HG02759 (cell line): ENCODE data around the gene CCDC175.

ENCODE experiments used
- ATAC-seq: cut with Tn5 transposase; IDR thresholded peaks from one replicate; pipeline ENCODE4 v1.9.1; 2021; ENCODE audit warnings: mild to moderate bottlenecking, moderate library complexity; ENCODE audit not compliant: unreplicated experiment

Gene CCDC175

DNA sequence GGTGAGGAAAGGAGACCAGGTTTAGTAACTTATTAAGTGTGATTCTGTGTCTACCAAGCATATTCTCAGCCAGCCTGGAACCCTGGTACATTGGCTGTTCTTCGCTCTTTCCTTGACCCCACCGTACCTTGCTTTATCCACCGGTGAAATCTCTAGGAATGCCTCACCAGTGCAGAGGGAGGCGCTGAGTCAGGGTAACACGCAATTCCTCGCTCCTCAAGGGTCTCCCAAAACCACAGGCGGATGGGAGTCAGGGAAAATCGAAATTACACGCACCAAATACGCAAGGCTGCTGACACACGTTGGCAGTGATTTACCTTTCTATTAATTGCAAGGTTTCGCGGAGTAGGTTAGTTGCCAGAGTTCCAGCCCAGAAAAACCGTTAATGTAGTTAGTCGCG, 93.2 kb downstream of the CCDC175 start:
- no peak for ATAC-seq

DNA sequence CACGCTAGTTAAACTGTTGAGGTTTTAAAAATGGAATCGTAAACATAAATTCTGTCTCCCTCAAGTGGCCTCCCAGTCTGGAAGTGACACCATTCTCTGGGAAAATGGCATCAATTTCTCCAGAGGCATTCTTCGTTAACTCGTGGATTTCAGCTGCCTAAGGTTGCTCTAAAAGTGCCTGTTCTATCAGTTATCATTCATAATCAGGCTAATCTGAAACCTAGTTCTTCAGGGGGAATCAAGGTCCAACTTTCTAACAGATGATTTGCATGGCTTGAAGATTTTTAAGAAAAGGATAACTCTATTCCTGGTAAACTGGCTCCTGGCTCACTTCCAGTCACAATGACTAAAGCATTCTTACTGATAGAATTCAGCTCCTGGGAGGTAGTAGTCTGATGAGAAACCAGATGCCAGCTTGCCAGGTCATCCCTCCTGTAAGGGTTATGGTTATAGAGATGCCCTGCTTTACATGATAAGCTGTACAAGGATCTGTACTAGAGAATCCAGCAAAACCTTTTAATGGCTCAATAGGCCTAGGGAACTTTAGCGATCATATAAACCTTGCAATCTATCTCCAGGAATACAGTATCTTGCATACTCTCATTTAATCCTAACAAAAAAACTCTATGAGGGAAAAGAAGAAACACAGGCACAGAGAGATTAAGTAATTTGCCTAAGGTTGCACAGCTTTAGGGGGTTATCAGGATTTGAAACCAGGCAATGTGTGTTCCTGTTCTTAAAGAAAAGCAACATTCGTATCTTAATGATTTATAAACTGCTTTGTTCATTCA, 93.9 kb downstream of the CCDC175 start:
- ATAC-seq, result no peak

GRCh38 chr14:59481871-59482540, 94.6 kb downstream of the CCDC175 start:
- no peak for ATAC-seq

DNA sequence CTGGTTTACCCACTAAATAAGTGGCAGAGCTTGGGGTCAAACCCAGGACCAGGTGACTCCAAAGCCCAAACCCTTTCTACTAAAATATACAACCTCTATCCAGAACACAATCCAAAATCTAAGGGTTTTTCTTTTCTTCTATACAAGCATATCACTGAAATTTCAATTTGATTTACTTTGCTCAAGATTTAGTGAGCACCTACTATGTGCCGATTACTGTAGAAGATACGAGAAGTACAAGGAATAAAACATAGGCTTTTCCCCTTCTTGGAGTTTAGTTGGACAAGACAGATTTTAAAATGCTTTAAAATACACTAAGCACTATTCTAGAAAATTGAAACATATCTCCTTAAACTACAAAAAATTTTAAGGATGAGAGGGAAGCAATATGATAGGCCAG, 95.2 kb downstream of the CCDC175 start:
- ATAC-seq, result no peak

DNA sequence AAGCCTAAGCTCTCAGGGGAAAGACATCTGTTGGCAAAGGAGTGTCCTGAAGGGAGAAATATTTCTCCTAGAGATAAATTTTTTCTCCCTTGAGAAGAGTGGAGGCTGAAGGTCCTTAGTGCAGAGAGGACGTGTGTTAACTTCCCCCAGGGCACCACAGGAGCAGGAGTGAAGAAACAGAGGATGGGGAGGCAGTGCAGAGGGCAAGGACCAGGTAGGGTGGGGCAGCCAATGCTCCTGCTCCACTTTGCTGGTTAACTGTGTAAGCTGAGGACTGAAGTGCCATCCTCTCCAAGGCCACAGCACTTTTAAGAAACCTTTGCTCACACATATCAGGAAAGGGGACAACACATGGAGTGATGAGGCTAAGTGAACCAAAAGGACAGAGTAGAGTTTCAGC, 96.4 kb downstream of the CCDC175 start:
- no peak for ATAC-seq

DNA sequence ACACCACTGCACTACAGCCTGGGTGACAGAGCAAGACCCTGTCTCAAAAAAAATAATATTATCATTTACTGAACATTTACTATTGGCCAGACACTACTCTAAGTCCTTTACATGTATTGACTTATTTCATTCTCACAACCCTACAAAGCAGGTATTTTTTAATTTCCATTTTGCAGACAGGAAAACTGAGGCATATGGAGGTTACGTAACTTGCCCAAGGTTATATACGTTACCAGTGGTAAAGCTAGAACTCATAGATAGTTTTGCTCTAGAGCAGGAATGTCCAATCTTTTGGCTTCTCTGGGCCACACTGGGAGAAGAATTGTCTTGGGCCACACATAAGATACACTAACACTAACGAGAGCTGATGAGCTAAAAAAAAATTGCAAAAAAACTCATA, 98.1 kb downstream of the CCDC175 start:
- no peak for ATAC-seq

GRCh38 chr14:59475709-59476108, 100.9 kb downstream of the CCDC175 start:
- no peak for ATAC-seq

- ATAC-seq, result no peak
Observed at GRCh38 chr14:59474172-59474571, 102.4 kb downstream of the CCDC175 start.

DNA sequence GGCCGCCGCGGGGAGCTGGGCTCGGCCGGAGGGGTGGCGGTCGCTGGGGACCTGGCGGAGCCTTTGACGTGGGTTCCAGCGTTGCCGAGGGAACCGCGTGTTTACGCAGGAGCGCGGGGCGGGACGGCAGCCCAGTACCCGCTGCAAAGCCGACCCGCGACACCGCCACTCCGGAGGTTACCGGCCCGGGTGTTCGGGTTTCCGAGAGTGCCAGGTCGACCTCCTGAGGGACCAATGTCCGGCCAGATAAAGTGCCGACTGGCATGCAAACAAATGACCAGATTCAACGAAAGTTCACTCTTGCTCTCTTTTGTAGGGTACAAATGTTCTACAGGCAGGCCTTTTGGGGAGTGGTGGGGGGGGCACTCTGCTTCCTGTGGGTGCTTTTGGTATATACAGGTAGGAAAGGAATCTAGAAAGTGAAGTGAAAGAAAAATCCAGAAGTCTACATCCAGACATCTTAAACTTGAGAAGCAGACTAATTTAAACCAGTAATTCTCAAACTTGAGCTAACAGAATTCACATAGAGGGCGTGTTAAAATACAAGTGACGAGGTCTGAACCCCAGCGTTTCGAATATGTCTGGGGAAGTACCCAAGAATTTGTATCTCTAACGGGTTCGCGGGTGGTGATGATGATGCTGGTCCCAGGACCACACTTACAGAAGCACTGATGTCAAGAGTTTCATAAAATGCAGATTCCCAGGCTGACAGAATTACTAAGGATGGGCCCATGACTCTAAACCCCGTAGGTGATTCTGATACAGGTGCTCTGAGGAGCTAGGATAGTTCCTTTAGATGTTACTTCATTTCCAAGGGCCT, 111.1 kb downstream of the CCDC175 start, which contains the start of gene GPR135:
GPR135 (minus strand) TSS at position 65 of the 820 bp plus-strand sequence. CDS start 154 bp downstream, outside the sequence.
- ATAC-seq, result peak; percentile 36

DNA sequence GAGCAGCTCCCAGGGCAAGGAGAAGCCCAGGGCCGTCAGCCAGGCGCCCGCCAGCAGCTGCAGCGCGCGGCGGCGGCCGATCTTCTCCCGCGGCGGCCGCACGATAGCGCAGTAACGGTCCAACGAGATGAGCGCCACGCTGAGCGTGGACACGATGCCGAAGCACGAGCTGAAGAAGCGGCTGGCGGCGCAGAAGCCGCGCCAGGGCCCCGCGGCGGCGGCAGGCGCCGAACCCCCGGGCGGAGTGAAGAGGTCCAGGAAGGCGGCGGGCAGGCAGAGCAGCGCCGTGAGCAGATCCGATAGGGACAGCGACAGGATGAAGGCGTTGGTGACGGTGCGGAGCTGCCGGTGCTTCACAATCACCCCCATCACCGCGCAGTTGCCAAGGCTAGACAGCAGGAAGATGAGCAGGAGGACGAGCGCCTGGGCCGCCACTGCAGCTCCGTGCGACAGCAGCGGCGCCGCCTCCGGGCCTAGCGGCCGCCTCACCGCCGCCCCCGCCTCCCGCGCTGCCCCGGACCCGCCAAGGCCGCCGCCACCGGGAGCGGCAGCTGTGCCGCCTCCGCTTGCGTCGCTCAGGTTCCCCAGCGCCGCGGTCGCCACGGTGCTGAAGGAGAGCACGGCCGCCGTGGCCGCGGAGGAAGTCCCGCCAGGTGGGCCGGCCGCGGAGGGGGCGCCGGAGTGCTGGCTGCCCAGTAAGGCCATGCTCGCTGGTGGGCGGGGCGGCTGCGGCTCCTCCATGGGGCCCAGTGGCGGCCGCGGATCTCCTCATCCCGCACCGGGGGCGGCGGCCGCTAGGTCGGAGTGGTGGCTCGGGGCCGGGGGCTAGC, 111.9 kb downstream of the CCDC175 start:
- peak; percentile 69 for ATAC-seq

DNA sequence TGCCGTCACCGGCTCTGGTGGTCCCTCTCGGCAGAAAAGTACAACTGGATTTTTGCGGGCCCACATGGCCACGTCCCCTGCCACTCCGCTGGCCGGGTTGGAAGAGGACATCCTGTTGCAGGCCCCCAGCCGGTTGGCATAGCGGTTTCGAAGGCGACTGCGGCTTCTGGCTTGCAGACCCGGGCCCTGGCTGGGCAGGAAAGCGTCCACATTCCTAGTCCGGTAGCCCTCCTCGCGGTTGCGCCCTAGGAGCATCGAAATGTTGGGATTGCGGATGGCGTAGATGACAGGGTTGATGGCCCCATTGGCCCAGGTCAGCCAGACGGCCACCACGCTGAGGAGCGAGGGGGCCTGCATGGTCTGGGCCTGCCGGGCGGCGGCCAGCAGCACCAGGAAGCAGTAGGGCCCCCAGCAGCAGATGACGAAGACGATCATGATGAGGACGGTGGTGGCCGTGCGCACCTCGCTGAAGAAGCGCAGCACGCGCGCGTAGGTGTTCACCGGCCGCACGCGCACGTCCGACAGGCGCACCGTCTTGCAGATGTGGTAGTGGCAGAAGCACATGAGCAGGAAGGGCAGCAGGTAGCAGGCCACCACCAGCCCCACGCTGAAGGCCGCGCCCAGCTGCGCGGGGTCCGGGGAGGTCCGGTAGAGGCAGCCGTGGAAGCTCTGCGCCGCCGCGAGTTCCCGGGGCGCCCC, 112.7 kb downstream of the CCDC175 start:
- peak; percentile 37 for ATAC-seq

DNA sequence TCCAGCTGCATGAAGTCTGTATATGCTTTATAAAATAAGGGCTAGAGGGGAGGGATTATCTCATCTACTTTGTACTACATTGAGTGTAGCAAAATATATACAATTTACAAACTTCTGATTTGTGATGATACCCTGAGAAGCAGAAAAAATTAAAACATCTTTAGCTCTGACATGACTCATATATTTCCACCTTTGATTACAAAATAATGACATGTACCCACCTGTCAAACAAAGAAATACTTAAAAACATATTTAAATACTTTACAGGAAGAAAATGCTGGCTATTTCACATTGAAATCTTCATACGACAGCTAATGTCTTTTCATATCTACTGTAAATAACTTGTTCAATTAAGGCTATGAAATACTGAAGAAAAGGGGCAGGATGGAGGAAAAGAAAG, 114.7 kb downstream of the CCDC175 start:
- ATAC-seq, result no peak

DNA sequence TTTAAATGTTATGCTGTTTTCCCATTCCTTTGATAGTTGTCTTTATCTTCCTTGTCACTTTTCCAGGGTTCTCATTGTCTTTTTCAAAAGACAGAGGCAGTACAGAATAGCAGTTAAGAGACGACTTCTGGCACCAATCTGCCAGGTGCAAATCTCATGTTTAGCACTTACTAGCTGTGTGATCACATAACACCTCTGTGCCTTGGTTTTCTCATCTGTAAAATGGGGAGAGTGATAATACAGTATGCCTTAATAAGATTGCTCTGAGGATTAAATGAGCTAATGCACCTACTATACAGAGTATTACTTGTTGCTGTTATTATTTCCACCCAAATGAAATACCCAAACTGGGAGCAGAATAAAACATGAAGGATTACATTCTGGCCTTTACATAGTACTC, 116.2 kb downstream of the CCDC175 start:
- ATAC-seq, result no peak

GRCh38 chr14:59458486-59458885, 118.1 kb downstream of the CCDC175 start:
- ATAC-seq, result no peak

GRCh38 chr14:59455411-59455810, 121.2 kb downstream of the CCDC175 start:
- no peak for ATAC-seq
